Activated CD4-positive, alpha-beta T cell treated with anti-CD3 and anti-CD28 coated beads, Interleukin-2, Interleukin-4, amounts not matched to agents 100 ng/mL and 50 ng/mL, durations not matched to agents 16 hours and 8 hours (primary cell): Measurements from ENCODE around the gene CTIF.
A peak's percentile ranks its signal among the peaks of the same experiment; 100 is the strongest.
"Not testable (repeated sequence)": the region's sequence is repeated elsewhere in the genome, so short reads cannot be mapped to it uniquely, and the experiment has no call there.

Source experiments
- DNase-seq: peaks from one replicate; pipeline ENCODE4 v3.0.0-alpha.2; 2020; ENCODE audit warnings: low spot score

The CTIF gene

DNA sequence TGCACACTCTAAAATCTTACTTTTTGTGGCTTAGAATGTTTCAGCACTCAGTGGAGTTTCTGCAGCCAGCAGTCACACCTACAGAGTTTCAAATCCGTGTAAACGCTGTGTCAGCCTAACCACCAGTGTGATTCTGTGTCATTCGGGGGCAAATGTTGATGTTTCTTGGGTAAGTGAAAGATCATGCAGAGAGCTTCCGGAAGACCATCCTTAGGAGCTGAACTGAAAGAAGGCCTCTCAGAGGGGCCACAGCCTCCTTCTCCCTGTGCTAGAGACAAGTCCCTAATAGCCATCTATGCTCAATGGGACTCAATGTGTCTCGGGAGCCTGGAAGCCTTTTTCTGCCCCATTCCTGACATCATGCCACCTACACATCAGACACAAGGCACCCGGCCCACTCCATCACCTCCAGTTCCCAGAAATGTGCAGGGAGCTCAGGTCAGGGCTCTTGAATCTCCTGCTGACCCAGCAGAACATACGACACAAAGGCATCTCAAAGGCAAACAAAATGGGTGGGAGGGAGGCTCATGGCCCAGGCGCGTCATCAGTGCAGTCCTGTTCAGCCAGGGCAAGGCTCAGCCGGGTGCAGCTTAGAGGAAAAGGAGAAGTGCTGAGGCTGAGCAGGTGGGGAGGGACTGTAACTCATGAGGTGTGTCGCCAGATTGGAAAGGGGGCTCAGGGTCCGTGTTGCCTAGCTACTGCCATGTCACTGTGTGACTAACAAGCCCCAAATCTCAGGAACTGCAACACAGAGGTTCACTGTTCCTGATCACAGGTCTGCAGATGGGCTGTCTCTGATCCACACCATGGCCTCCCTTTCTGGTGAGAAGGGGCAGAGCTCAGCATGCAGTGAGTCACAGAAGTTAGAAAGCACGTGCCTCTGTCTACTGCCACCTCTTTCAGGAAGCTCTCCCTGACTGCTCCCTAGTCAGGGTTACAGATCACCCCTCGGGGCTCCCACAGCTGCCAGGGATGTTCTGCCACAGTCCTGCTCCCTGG lies 329.9 kb downstream of the CTIF start:
- peak; percentile 93 for DNase-seq

DNA sequence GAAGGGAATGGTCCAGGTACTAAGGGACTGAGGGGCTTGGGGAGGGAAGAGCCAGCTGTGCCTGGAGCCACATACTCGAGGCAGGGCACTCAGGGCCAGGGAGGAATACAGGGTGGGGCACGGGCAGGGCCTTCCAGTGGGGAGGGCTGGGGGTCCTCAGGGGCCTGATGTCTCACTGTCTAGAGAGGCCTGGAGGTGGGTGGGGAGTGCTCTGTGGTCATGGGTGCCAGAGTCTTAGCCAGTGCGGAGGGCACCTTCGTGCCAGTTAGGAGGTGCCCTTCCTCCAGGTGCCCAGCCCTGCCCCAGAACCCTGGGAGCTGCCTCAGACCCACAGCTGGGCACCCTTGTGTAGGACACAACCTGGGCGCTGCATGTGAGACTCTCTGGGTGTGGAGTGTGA lies 330.8 kb downstream of the CTIF start:
- DNase-seq: no peak

GRCh38 chr18:48870926-48871325 lies 332.1 kb downstream of the CTIF start:
- not testable (repeated sequence) for DNase-seq

- DNase-seq: no peak
Measured at GRCh38 chr18:48871391-48872166, 332.7 kb downstream of the CTIF start.

- DNase-seq: no peak
Measured at GRCh38 chr18:48872234-48873145, 333.7 kb downstream of the CTIF start.

DNA sequence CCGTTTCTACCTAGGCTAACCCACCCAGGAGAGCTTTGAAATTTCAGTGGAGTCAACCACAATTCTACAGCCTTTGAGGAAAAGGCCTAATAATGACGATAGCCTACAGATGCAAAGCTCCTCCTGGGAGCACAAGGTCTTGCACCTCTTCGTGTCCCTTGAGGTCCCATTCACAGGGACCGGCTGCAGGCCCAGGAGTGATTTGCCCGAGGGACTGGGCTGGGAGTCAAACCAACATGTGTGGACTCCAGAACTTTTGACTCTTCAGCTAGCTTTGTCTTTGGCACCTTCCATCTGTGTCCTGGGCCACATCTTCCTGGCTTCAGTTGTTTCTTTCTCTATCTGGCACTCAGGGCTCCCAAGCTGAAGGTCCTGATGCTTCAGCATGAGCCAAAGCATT lies 335.4 kb downstream of the CTIF start:
- no peak for DNase-seq

DNA sequence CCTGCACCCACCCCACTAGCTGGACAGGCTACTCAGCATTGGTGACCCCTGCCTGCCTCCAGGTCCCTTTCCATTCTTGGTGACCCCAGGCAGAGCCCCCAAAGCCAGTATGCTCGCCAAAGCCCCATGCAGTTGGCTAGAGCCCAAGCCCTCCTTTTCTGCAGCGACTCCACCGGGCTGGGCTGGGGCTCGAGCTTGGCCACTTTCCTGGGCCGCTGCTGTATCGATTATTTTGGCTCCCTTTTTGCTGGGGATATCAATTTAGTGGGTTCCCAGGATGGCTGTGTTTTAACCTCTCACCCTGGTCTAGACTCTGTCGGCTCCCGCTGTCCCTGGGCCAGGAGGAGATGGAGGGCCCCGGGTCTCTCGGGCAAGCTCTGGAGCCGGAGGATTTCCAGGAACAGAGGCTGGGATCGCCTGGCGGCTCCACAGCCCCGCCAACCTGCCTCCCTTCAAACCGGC lies 335.9 kb downstream of the CTIF start:
- DNase-seq: no peak

- no peak for DNase-seq
Measured at GRCh38 chr18:48875314-48875941, 336.6 kb downstream of the CTIF start.

GRCh38 chr18:48875942-48876511 lies 337.2 kb downstream of the CTIF start:
- DNase-seq: no peak

DNA sequence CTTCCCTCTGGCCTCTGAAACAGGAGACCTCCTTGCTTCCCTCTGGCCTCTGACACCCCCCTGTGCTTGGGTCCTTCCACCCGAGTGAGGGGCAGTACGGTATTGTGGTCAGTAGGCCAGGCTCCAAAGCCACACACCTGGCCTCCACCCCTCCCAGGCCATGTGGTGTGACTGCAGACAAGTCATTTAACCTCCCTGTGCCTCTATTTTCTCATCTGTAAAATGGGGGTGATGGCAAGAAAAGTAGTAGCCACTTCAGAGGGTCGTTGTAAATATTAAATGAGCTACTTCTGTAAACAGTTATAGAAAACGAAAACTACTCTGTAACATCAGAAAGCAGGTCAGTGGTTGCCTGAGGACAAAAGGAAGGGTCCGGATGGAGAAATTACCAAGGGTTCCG lies 337.8 kb downstream of the CTIF start:
- DNase-seq: no peak

- DNase-seq: no peak
Measured at GRCh38 chr18:48877941-48878340, 339.1 kb downstream of the CTIF start.

DNA sequence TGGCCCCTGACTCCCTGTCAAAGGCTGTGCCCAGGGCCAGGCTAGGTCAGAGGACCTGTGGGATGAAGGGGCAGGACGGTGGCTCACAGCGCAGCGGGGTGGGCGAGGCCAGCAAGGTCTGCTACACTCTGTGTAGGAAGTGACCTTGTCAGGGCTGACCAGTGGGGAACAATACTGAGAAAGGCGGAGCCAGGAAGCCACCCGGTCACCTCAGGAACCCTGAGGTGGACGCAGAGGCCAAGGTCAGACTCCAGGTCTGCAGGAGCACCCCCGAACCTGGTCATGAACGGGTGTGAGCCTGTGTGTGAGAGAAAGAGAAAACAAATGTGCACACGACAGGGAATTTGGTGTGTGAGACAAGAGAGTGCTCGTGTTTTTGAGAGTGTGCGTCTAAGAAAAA lies 339.6 kb downstream of the CTIF start:
- DNase-seq: no peak

DNA sequence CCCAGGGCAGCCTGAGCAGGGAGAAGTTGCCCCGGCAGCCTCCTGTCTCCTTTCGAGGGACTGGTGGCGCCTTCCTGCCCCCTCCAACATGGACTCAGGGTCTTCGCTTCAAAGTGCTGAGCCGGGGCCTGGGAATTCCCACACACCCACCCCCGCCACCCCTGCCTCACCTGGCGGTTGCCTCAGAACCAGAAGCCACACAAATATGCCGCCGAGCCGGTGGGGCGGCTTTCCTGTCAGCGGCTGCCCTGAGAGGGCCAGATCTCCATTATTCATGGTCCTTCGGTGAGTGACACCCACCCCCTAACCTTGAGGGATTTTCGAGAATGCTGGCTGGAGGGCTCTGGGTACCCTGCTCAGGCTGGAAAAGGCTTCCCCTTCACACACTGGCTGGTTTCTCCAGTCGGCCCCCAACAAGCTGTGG lies 340.2 kb downstream of the CTIF start:
- no peak for DNase-seq

- no peak for DNase-seq
Measured at GRCh38 chr18:48880931-48881330, 342.1 kb downstream of the CTIF start.

DNA sequence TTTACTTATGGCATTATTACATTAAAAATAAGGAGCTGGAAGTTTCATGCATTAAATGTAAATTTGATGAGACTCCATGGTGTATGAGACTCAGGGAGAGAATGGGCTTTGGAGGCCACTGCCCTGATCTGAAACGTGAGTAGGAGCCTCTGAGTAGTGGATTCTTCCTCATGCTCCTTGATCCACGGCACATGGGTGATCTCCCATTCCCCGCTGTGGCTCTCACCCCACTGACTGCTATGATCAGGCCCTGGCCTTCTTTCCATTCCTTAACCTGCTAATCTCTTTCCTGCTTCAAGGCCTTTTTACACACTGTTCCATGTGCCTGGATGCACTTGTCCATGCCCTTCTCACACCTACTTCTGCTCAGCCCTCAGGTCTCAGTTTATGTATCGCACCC lies 343.5 kb downstream of the CTIF start:
- DNase-seq: no peak

GRCh38 chr18:48884306-48884705 lies 345.5 kb downstream of the CTIF start:
- no peak for DNase-seq

DNA sequence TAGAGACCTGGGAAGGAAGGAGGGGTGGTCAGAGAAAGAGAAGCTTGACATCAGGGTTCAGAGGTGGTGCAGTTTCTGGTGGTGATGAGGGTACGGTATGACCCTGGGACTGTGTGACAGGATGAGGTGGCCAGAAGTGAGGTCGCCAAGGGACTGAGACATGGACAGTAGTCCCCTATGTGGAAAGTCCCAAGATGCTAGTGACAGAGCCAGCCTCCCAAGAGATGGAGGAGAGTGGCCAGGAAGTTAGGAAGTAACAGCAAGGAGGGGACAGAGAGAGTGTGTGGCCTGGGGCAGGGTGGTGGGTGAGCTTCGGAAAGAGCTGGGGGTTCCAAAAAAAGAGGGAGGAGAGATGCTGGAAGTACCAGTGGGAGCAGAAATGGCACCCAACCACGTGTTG lies 345.9 kb downstream of the CTIF start:
- DNase-seq: no peak

DNA sequence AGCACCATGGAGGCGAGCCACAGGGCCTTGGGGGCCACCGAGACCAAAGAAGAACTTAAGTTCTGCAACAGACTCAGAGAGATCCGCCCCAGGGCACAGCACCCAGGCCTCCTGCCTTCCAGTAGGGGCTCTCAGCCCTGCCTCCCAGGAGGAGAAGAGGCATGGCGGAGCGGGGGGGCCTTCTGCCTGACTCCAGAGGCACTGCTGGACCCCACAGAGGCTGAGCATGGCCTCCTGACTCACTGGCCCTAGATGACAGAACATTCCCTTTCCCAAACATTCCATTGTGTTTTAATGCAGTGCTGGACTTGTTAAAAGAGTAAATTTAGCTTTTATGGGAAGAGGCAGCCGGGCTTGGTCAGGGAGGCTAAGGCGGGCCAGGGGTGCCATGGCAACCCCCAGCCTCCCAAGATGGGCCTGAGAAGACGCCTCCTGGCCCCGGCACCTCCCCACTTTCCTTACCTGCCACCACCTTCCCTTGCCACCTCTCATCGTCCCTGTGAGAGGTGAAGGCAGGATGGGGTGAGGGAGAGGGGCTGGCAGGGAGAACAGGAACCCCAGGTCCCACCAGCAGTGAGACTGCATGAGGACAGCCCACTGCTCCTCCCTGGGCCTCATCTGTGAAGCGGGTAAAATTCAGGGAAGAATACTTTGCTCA lies 346.6 kb downstream of the CTIF start:
- DNase-seq: no peak

DNA sequence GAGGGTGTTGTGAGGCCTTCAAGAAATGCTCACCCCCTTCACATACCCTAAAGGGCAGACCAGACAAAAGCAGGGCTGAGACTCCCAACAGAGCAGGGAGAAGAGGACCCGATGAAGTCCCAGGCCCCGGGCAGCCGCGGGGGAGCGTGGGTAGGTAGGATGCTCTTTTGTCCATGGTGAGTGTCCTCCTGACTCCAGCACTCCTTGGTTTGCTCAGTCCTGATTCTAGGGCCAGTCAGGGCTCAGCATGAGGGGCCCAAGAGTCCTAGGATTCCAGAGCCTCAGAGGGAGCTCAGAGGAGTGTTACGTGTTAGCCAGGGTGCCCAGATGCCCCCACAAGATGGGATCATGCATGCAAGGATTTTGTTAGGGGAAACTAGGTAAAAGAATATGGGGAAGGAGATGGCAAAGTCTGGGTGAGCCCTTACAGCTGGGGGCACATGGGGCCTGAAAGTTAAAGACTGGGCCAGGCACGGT lies 347.1 kb downstream of the CTIF start:
- no peak for DNase-seq
